HG03432 (cell line): ENCODE results near the gene GALNT10.

Source experiments
- ATAC-seq: cut with Tn5 transposase; IDR thresholded peaks from one replicate; pipeline ENCODE4 v1.9.1; 2021; ENCODE audit warnings: mild to moderate bottlenecking, moderate library complexity; ENCODE audit not compliant: unreplicated experiment

GALNT10 gene

GRCh38 chr5:154422298-154422697 is 231.8 kb downstream of the GALNT10 start:
- ATAC-seq: no peak

- no peak for ATAC-seq
These were observed 237.7 kb downstream of the GALNT10 start for GRCh38 chr5:154428208-154428607.

- no peak for ATAC-seq
These were observed 238.8 kb downstream of the GALNT10 start for GRCh38 chr5:154429341-154429740.

GRCh38 chr5:154430466-154430865 is 239.9 kb downstream of the GALNT10 start:
- no peak for ATAC-seq

- no peak for ATAC-seq
These were observed 240.6 kb downstream of the GALNT10 start for GRCh38 chr5:154430961-154431630.

- no peak for ATAC-seq
These were observed 244.7 kb downstream of the GALNT10 start for GRCh38 chr5:154435226-154435625.

- no peak for ATAC-seq
These were observed 246.9 kb downstream of the GALNT10 start for GRCh38 chr5:154437281-154437965.

- no peak for ATAC-seq
These were observed 250.0 kb downstream of the GALNT10 start for GRCh38 chr5:154440540-154440939.

- no peak for ATAC-seq
These were observed 252.3 kb downstream of the GALNT10 start for GRCh38 chr5:154442801-154443200.

- ATAC-seq: no peak
These were observed 254.3 kb downstream of the GALNT10 start for GRCh38 chr5:154444556-154445421.

- ATAC-seq: peak; percentile 95
These were observed 255.1 kb downstream of the GALNT10 start, which contains the start of gene SAP30L for GRCh38 chr5:154445422-154446194. SAP30L (plus strand) TSS chr5:154445997; CDS start chr5:154446605, 608 bp downstream.

GRCh38 chr5:154446195-154447088 is 255.9 kb downstream of the GALNT10 start:
- ATAC-seq: peak; percentile 30

- ATAC-seq: no peak
These were observed 256.7 kb downstream of the GALNT10 start for GRCh38 chr5:154447089-154447725.

GRCh38 chr5:154449786-154450185 is 259.3 kb downstream of the GALNT10 start:
- no peak for ATAC-seq

- ATAC-seq: no peak
These were observed 261.4 kb downstream of the GALNT10 start for GRCh38 chr5:154451957-154452356.

- no peak for ATAC-seq
These were observed 265.1 kb downstream of the GALNT10 start for GRCh38 chr5:154455585-154455984.

GRCh38 chr5:154456540-154456939 is 266.0 kb downstream of the GALNT10 start:
- no peak for ATAC-seq

GRCh38 chr5:154459015-154459414 is 268.5 kb downstream of the GALNT10 start:
- ATAC-seq: no peak

GRCh38 chr5:154460172-154460571 is 269.6 kb downstream of the GALNT10 start:
- ATAC-seq: no peak
